IPS-15b (cell line): ENCODE results near the gene BANF1.

Experiments
- H3K27me3 ChIP-seq: one replicate; pipeline ENCODE4 v1.6.1; 2013; ENCODE audit warnings: low read length; ENCODE audit not compliant: control insufficient read depth, insufficient read depth
- H3K36me3 ChIP-seq: one replicate; pipeline ENCODE4 v1.6.1; 2013; ENCODE audit warnings: low read length; ENCODE audit not compliant: control insufficient read depth, insufficient read depth
- H3K4me1 ChIP-seq: one replicate; pipeline ENCODE4 v1.6.1; 2013; ENCODE audit warnings: mild to moderate bottlenecking, low read length; ENCODE audit not compliant: control insufficient read depth, insufficient read depth
- H3K4me3 ChIP-seq: one replicate; pipeline ENCODE4 v1.5.1; 2013; ENCODE audit warnings: low read depth, low read length
- H3K9ac ChIP-seq: one replicate; pipeline ENCODE4 v1.6.1; 2013; ENCODE audit warnings: low read depth, mild to moderate bottlenecking, low read length
- H3K9me3 ChIP-seq: one replicate; pipeline ENCODE4 v1.6.1; 2013; ENCODE audit warnings: mild to moderate bottlenecking, low read length; ENCODE audit not compliant: control insufficient read depth, insufficient read depth

Gene BANF1

DNA sequence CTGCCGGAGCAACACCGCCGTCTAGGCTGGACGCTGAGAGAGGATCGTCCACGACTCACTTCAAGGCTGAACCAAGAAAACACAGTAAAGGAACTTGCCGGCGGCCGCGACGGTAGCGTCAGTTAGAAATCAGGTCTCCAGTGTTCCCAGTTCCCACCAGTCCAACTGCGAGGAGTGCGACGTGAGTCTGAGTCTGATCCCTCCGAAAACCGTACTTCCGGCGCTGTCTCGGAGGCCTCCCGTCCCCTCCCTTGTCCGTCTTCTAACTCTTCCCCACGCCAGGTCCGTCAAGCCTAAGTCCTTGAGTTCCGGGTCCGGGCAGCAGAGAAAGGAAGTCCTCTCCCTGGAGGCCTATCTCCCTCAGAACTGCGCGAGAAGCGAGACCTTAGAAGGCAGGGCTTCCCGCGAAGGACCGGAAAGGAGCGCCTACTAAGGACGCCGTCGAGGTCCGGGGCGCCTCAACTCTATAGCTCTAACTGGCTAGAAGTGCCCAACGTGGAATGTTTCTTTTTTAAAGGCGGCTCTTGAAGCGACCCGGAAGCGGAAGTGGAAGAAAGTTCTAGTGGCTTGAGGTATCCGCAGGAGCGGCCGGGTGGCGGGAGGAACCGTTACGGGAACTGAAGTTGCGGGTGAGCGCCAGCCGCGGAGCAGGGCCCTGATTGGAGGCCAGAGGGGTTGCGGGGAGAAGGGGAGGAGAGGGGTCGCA lies at the start of gene BANF1, which contains the start of gene EIF1AD:
TSS of gene BANF1 (plus strand) at position 562 of the 706 bp plus-strand sequence. CDS start 748 bp downstream, outside the sequence.
TSS of gene EIF1AD (minus strand) at position 216 of the 706 bp plus-strand sequence. CDS start 1,768 bp downstream, outside the sequence.
- H3K9ac ChIP-seq: peak within 1 kb of the TSS; percentile 95
- H3K4me3 ChIP-seq: peak within 1 kb of the TSS; percentile 85
- no peaks in the 10 kb centered on the region for H3K9me3 ChIP-seq
- H3K4me1 ChIP-seq: peaks cover 5% of the 10 kb centered on the region
- peaks cover 35% of the 10 kb centered on the region for H3K36me3 ChIP-seq
- no peaks in the 10 kb centered on the region for H3K27me3 ChIP-seq

GRCh38 chr11:65953471-65953870 lies 48.8 kb upstream of the BANF1 start:
- H3K9ac ChIP-seq: no peak overlapping the region
- no peaks in the 10 kb centered on the region for H3K9me3 ChIP-seq
- no peaks in the 10 kb centered on the region for H3K4me1 ChIP-seq
- H3K36me3 ChIP-seq: no peaks in the 10 kb centered on the region
- H3K4me3 ChIP-seq: no peak overlapping the region
- no peaks in the 10 kb centered on the region for H3K27me3 ChIP-seq

DNA sequence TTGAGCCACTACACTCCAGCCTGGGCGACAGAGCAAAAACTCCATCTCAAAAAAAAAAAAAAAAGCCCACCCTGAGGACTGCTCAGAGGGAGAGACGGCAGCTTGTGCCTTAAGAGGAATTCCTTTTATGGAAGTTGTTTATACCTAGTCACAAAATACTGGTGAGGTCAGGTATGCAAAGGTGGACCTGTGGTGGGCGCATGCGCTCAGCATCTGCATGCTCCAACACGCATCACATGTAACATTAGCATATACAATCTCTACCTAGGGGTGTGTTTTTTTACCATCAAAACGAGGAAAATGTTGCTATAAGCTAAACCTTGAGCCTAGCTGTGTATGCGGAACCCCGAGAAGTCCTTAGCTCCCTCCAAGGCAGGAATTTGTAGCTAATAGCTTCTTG lies 47.5 kb upstream of the BANF1 start:
- no peaks in the 10 kb centered on the region for H3K36me3 ChIP-seq
- no peaks in the 10 kb centered on the region for H3K27me3 ChIP-seq
- no peaks in the 10 kb centered on the region for H3K4me1 ChIP-seq
- no peak overlapping the region for H3K4me3 ChIP-seq
- no peaks in the 10 kb centered on the region for H3K9me3 ChIP-seq
- H3K9ac ChIP-seq: no peak overlapping the region

GRCh38 chr11:65958291-65958690 lies 44.0 kb upstream of the BANF1 start:
- no peaks in the 10 kb centered on the region for H3K9me3 ChIP-seq
- no peaks in the 10 kb centered on the region for H3K27me3 ChIP-seq
- no peaks in the 10 kb centered on the region for H3K36me3 ChIP-seq
- peaks cover 3% of the 10 kb centered on the region for H3K4me1 ChIP-seq
- H3K4me3 ChIP-seq: no peak overlapping the region
- no peak overlapping the region for H3K9ac ChIP-seq

GRCh38 chr11:65958774-65959420 lies 43.4 kb upstream of the BANF1 start:
- Histone ChIP-seq H3K36me3 (peaks cover 2% of the 10 kb centered on the region), H3K9me3 (no peaks in the 10 kb centered on the region), H3K4me1 (peaks cover 3% of the 10 kb centered on the region), H3K27me3 (no peaks in the 10 kb centered on the region), H3K9ac (no peak overlapping the region), H3K4me3 (no peak overlapping the region)

GRCh38 chr11:65960824-65961266 lies 41.5 kb upstream of the BANF1 start:
- Histone ChIP-seq H3K9me3 (no peaks in the 10 kb centered on the region), H3K4me3 (peak overlapping the region; percentile 99), H3K27me3 (no peaks in the 10 kb centered on the region), H3K36me3 (peaks cover 19% of the 10 kb centered on the region), H3K4me1 (peaks cover 3% of the 10 kb centered on the region), H3K9ac (peak overlapping the region; percentile 94)

- Histone ChIP-seq H3K27me3 (no peaks in the 10 kb centered on the region), H3K36me3 (peaks cover 26% of the 10 kb centered on the region), H3K9ac (peak within 1 kb of the TSS; percentile 94), H3K9me3 (no peaks in the 10 kb centered on the region), H3K4me1 (peaks cover 3% of the 10 kb centered on the region), H3K4me3 (peak within 1 kb of the TSS; percentile 99)
Measured at GRCh38 chr11:65961267-65962140, 40.8 kb upstream of the BANF1 start, which contains the start of gene SART1. TSS of gene SART1 (plus strand) at chr11:65961734. CDS start at chr11:65961781, 47 bp downstream.

GRCh38 chr11:65962141-65962564 lies 40.1 kb upstream of the BANF1 start:
- Histone ChIP-seq H3K4me1 (peaks cover 3% of the 10 kb centered on the region), H3K4me3 (peak overlapping the region; percentile 99), H3K9ac (peak overlapping the region; percentile 70)

DNA sequence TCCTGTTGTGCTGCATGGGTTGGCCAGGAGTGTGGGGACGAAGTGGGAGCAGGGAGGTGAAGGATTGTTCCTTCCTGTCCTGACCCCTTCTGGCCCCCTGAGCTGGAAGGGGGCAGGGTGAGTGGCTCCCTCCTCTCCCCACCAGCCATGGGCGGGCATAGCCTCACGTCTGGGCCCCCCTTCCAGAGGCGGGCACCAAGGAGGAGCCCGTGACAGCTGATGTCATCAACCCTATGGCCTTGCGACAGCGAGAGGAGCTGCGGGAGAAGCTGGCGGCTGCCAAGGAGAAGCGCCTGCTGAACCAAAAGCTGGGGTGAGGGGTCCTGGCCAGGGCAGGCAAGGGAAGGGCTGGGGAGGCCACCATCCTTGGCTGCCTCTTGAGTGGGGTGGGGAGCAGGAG lies 37.4 kb upstream of the BANF1 start:
- H3K4me3 ChIP-seq: no peak overlapping the region
- H3K36me3 ChIP-seq: peaks cover 44% of the 10 kb centered on the region
- peaks cover 3% of the 10 kb centered on the region for H3K4me1 ChIP-seq
- H3K9me3 ChIP-seq: no peaks in the 10 kb centered on the region
- no peaks in the 10 kb centered on the region for H3K27me3 ChIP-seq
- H3K9ac ChIP-seq: no peak overlapping the region

More at GRCh38 chr11:65962141-65962564, 40.1 kb upstream of the BANF1 start:
- H3K9me3 ChIP-seq: no peaks in the 10 kb centered on the region
- peaks cover 32% of the 10 kb centered on the region for H3K36me3 ChIP-seq
- H3K27me3 ChIP-seq: no peaks in the 10 kb centered on the region

DNA sequence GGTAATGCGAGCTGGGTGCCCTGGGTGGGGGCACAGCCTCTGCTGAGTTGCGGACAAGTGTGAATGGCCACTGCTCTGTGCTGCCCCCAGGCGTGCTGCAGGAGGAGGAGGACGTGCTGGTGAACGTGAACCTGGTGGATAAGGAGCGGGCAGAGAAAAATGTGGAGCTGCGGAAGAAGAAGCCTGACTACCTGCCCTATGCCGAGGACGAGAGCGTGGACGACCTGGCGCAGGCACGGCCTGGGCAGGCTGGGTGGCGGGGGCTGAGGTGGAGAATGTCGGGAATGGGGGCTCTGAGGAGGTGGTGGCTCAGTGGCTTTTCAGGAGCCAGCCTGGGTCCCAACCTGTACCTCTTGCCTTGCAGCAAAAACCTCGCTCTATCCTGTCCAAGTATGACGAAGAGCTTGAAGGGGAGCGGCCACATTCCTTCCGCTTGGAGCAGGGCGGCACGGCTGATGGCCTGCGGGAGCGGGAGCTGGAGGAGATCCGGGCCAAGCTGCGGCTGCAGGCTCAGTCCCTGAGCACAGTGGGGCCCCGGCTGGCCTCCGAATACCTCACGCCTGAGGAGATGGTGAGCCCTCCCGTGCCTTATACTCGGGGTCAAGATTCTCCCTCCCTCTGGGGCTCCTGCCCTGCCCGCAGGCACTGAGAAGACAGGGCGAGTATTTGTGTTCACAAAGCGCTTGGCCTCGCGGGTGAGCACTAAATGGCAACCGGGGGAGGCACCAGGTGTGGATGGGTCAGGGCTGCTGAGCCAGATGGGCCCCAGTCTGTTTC lies 36.1 kb upstream of the BANF1 start:
- no peak overlapping the region for H3K9ac ChIP-seq
- no peaks in the 10 kb centered on the region for H3K27me3 ChIP-seq
- H3K4me1 ChIP-seq: peaks cover 3% of the 10 kb centered on the region
- H3K4me3 ChIP-seq: no peak overlapping the region
- peaks cover 44% of the 10 kb centered on the region for H3K36me3 ChIP-seq
- H3K9me3 ChIP-seq: no peaks in the 10 kb centered on the region
